GM12878 (cell line): ENCODE measurements around the gene RASA1.

Source experiments
- ATF7 ChIP-seq: fragments of 450-650 bp; IDR thresholded peaks from 2 replicates; pipeline ENCODE4 v1.6.1; 2016; ENCODE audit warnings: low read depth, mild to moderate bottlenecking
- BCL11A ChIP-seq: IDR thresholded peaks from 2 replicates; pipeline ENCODE4 v1.6.1; 2011; ENCODE audit warnings: low read depth, low read length
- CTCF ChIP-seq, 3 experiments: IDR thresholded peaks in 2 of 3; conservative IDR thresholded peaks in 1 of 3; 2 replicates each; pipeline ENCODE4 v1.5.1; 2011; ENCODE audit warnings: low read depth in 3 of 3, low read length in 3 of 3, mild to moderate bottlenecking in 3 of 3, control low read depth in 2 of 3, moderate library complexity in 2 of 3, inconsistent platforms in 1 of 3, mixed read lengths in 1 of 3; ENCODE audit not compliant: control insufficient read depth in 2 of 3, insufficient read depth in 1 of 3; ENCODE audit errors: extremely low read depth in 1 of 3
- JUND ChIP-seq: IDR thresholded peaks from 2 replicates; pipeline ENCODE4 v1.6.1; 2012; ENCODE audit warnings: low read depth, mild to moderate bottlenecking, low read length, improper control_type of control experiment, moderate library complexity
- MYC ChIP-seq: IDR thresholded peaks from 2 replicates; pipeline ENCODE4 v1.6.1; 2011; ENCODE audit warnings: mild to moderate bottlenecking, low read length, moderate library complexity, inconsistent platforms; ENCODE audit not compliant: insufficient read depth, insufficient replicate concordance, insufficient read length, severe bottlenecking
- RAD21 ChIP-seq: IDR thresholded peaks from 2 replicates; pipeline ENCODE4 v1.6.1; 2011; ENCODE audit warnings: mild to moderate bottlenecking, low read depth, low read length, moderate library complexity; ENCODE audit not compliant: insufficient read depth
- SMAD5 ChIP-seq: IDR thresholded peaks from 2 replicates; pipeline ENCODE4 v1.6.1; 2016; ENCODE audit warnings: antibody characterized with exemption, low read depth
- TAF1 ChIP-seq: IDR thresholded peaks from 2 replicates; pipeline ENCODE4 v1.6.1; 2011; ENCODE audit warnings: mild to moderate bottlenecking, low read depth, low read length, borderline replicate concordance
- USF2 ChIP-seq: IDR thresholded peaks from 2 replicates; pipeline ENCODE4 v1.6.1; 2011; ENCODE audit warnings: low read depth, low read length, improper control_type of control experiment, borderline replicate concordance
- ZNF217 ChIP-seq: fragments of 450-650 bp; IDR thresholded peaks from 2 replicates; pipeline ENCODE4 v1.6.1; 2017; ENCODE audit warnings: antibody characterized with exemption, mild to moderate bottlenecking

DNA sequence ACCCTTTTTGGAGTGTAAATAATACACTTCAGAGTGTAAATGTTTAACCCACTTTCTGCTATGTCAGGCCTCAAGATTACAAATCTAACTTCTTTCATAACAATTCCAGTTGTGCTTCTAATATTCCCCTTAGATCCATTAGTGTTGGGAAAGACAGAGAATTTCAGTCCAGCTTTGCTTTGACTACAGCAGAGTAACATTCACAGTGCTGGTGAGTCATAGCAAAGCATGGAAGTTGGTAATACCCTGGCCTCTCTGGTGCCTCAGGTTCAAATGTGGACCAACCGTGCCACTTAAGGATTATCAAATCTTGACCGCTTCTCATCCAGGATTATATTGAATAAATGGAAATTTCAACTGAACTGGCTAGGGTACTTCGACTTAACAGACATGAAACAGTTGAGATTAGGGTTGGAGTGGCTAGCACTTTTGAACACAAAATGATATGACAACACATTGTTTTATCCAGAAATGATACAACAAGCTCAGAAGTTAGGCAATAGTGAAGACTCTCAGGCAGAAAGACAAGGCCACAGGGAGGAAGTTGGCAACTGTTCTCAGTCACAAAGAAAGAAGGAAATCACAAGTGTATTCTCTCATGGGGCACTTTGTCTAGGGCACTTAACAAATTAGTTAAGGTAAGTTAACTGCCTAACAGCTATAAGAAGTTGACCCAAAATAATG is 24.4 kb upstream of the RASA1 start:
- TF ChIP-seq ATF7 (no peak), MYC (no peak), USF2 (no peak), CTCF (IDR thresholded peaks at IDR 0.05 in 2 of 3, conservative IDR thresholded peaks at IDR 0.05 in 1 of 3; ENCODE audit: control insufficient read depth in 2 of 3, extremely low read depth in 1 of 3, insufficient read depth in 1 of 3, low read depth in 3 of 3, low read length in 3 of 3) (no peak), RAD21 (no peak), TAF1 (no peak), BCL11A (no peak), ZNF217 (no peak), JUND (no peak), SMAD5 (no peak)
